ENCODE measurements around the gene BRD3. TPM values are rescaled to one million over a fixed set of nuclear protein-coding genes. Genes with fewer than 3 reads are reported as not detected.
"Not testable (repeated sequence)": the region's sequence is repeated elsewhere in the genome, so short reads cannot be mapped to it uniquely, and the experiment has no call there.

BRD3 gene
- total RNA-seq, 1 donor from 2014 or later = 70.4 TPM

GRCh38 chr9:133993635-133994253 is 74.1 kb downstream of the BRD3 start:
- DNase-seq (ENCODE audit: low spot score) = no peak

- DNase-seq (ENCODE audit: low spot score) = peak; percentile 76
These were observed 74.8 kb downstream of the BRD3 start for GRCh38 chr9:133992780-133993634.

GRCh38 chr9:133991964-133992779 is 75.7 kb downstream of the BRD3 start, which contains the start of gene VAV2:
Gene VAV2, minus strand, starts transcription at chr9:133992324. Its CDS starts 46 bp downstream, at chr9:133992278.
- peak; percentile 51 for DNase-seq (ENCODE audit: low spot score)

- DNase-seq (ENCODE audit: low spot score) = no peak
These were observed 76.5 kb downstream of the BRD3 start for GRCh38 chr9:133991214-133991921.

GRCh38 chr9:133990366-133991213 is 77.2 kb downstream of the BRD3 start:
- DNase-seq (ENCODE audit: low spot score) = peak; percentile 82

GRCh38 chr9:133989625-133990365 is 78.0 kb downstream of the BRD3 start:
- DNase-seq (ENCODE audit: low spot score) = no peak

GRCh38 chr9:133988771-133989170 is 79.1 kb downstream of the BRD3 start:
- DNase-seq (ENCODE audit: low spot score) = not testable (repeated sequence)

GRCh38 chr9:133987946-133988665 is 79.7 kb downstream of the BRD3 start:
- no peak for DNase-seq (ENCODE audit: low spot score)

GRCh38 chr9:133987446-133987788 is 80.4 kb downstream of the BRD3 start:
- DNase-seq (ENCODE audit: low spot score) = no peak

GRCh38 chr9:133986774-133987445 is 80.9 kb downstream of the BRD3 start:
- DNase-seq (ENCODE audit: low spot score) = no peak

GRCh38 chr9:133986061-133986460 is 81.8 kb downstream of the BRD3 start:
- DNase-seq (ENCODE audit: low spot score) = no peak

GRCh38 chr9:133982971-133983720 is 84.7 kb downstream of the BRD3 start:
- DNase-seq (ENCODE audit: low spot score) = no peak

- DNase-seq (ENCODE audit: low spot score) = no peak
These were observed 85.7 kb downstream of the BRD3 start for GRCh38 chr9:133981958-133982681.

- no peak for DNase-seq (ENCODE audit: low spot score)
These were observed 86.3 kb downstream of the BRD3 start for GRCh38 chr9:133981589-133981957.

- no peak for DNase-seq (ENCODE audit: low spot score)
These were observed 86.8 kb downstream of the BRD3 start for GRCh38 chr9:133980864-133981588.

All from mucosa of gallbladder (tissue), 1 donor.